K562 (cell line): ENCODE results near the gene TULP1. TPM values are rescaled to one million over a fixed set of nuclear protein-coding genes. Genes with fewer than 3 reads are reported as not detected.

Experiments
- CTCF ChIP-seq, 3 experiments: IDR thresholded peaks in 2 of 3; conservative IDR thresholded peaks in 1 of 3; 2 replicates each; pipeline ENCODE4 v1.5.1; 2011 to 2012; ENCODE audit warnings: low read length in 3 of 3, mild to moderate bottlenecking in 3 of 3, control low read depth in 2 of 3, improper control_type of control experiment in 1 of 3, inconsistent platforms in 1 of 3, low read depth in 1 of 3, mixed read lengths in 1 of 3, moderate library complexity in 1 of 3; ENCODE audit not compliant: insufficient read depth in 2 of 3
- FOXP4 ChIP-seq: sonication (generic); formaldehyde crosslinking; IDR thresholded peaks from 2 replicates; pipeline ENCODE4 v1.8.0; 2022; ENCODE audit warnings: mild to moderate bottlenecking, missing genetic modification reagents, borderline replicate concordance
- MITF ChIP-seq: IDR thresholded peaks from 2 replicates; pipeline ENCODE4 v1.6.1; 2014; ENCODE audit warnings: antibody characterized with exemption
- REST ChIP-seq, 2 experiments: fragments of 450-650 bp; formaldehyde crosslinking in 1 of 2; IDR thresholded peaks; 2 replicates each; pipeline versions ENCODE4 v1.4.0 to v1.6.1; 2014 to 2020; ENCODE audit warnings: mild to moderate bottlenecking in 2 of 2, borderline replicate concordance in 1 of 2, low read depth in 1 of 2
- ZNF347 ChIP-seq: fragments of 450-650 bp; formaldehyde crosslinking; IDR thresholded peaks from 2 replicates; pipeline ENCODE4 v1.4.0; 2020; ENCODE audit warnings: low read depth, mild to moderate bottlenecking, moderate library complexity
- ZNF785 ChIP-seq: fragments of 250-450 bp; sonication (Bioruptor Pico); IDR thresholded peaks from 2 replicates; pipeline ENCODE4 v1.4.0; 2020; ENCODE audit warnings: mild to moderate bottlenecking
- polyA plus RNA-seq, 8 experiments: library from polyadenylated mRNA; depleted of rRNA in 4 of 8; stranded (reverse) in 5 of 8; unstranded in 3 of 8; fragments of >200 nt; fragmentation: Nextera tagmentation in 2 of 8; fragmentation: Illumina TruSeq in 1 of 8; extraction: Ambion mirVana in 2 of 8; extraction: Trizol in 1 of 8; gene quantifications; 2 replicates each; pipeline versions ENCODE4 v1.2.1 to v1.2.3, GENCODE V29; 2011 to 2014; ENCODE audit warnings: inconsistent platforms in 1 of 8, missing spikeins in 1 of 8
- total RNA-seq, 7 experiments: library from RNA; depleted of rRNA in 6 of 7; stranded (reverse); fragments of >200 nt in 6 of 7; fragmentation: Illumina TruSeq in 2 of 7; extraction: Trizol in 2 of 7; gene quantifications; 2 replicates each; pipeline versions ENCODE4 v1.2.1 to v1.2.3, GENCODE V29; 2011 to 2021; ENCODE audit warnings: low replicate concordance in 1 of 7

TULP1 gene
- total and polyA plus RNA-seq, 9 of the 15 experiments (the other 6 are each of a cell fraction or from before 2014, with no cell fraction given): 0.06 to 0.17 (median 0.09) TPM; not detected in 6

- TF ChIP-seq ZNF347 (CRISPR knock-in tag) (no peak), FOXP4 (CRISPR knock-in tag) (no peak), CTCF (IDR thresholded peaks at IDR 0.05 in 2 of 3, conservative IDR thresholded peaks at IDR 0.05 in 1 of 3; ENCODE audit: insufficient read depth in 2 of 3, low read depth in 1 of 3, low read length in 3 of 3) (no peak; a peak in 1 of 6 replicates), MITF (no peak), ZNF785 (CRISPR knock-in tag) (no peak), REST (IDR thresholded peaks at IDR 0.05; ENCODE audit: borderline replicate concordance) (no peak), REST (CRISPR knock-in tag; IDR thresholded peaks at IDR 0.05; ENCODE audit: low read depth) (no peak; the same call in 1 of the 2 replicates)
These were observed 60.3 kb downstream of the TULP1 start, which contains the start of gene FANCE (continued) for GRCh38 chr6:35452183-35453090.
